Measurements from ENCODE around the gene PIP5K1A. TPM values are rescaled to one million over a fixed set of nuclear protein-coding genes. Genes with fewer than 3 reads are reported as not detected.
A peak's percentile ranks its signal among the peaks of the same experiment; 100 is the strongest.

The PIP5K1A gene
- polyA plus RNA-seq, 1 experiment = 138 TPM

GRCh38 chr1:151158751-151159251 lies 39.6 kb upstream of the PIP5K1A start:
- no peak for TF ChIP-seq CTCF (IDR thresholded peaks at IDR 0.05; ENCODE audit: insufficient read depth, low read depth, low read length)
- Histone ChIP-seq H3K4me3 (ENCODE audit: low read depth, low read length) (no peak overlapping the region), H3K27me3 (ENCODE audit: control insufficient read depth, insufficient read depth, low read length) (no peaks in the 10 kb centered on the region), H3K36me3 (ENCODE audit: control insufficient read depth, insufficient read depth, low read length) (peaks cover 25% of the 10 kb centered on the region)
- CTCF ChIA-PET = interaction anchor here (0.9 to 10.0 kb wide), 3 partner anchors 58 to 135 kb away, joined by 3 to 124 read pairs (median 3); no protein-coding TSS in a partner anchor
- POLR2A ChIA-PET = no interaction called here
- DNase-seq (ENCODE audit: low read depth) = no peak

- CTCF ChIA-PET = interaction anchor here (10.0 kb wide), 1 partner anchor 59 kb away, joined by 124 read pairs; no protein-coding TSS in a partner anchor
- no peak for DNase-seq (ENCODE audit: low read depth)
- POLR2A ChIA-PET = no interaction called here
These were observed 39.0 kb upstream of the PIP5K1A start for GRCh38 chr1:151159373-151159772.

GRCh38 chr1:151164732-151165280 lies 33.5 kb upstream of the PIP5K1A start:
- POLR2A ChIA-PET = interaction anchor here (0.7 kb wide), 1 partner anchor 118 kb away, joined by 11 read pairs; no protein-coding TSS in a partner anchor
- DNase-seq (ENCODE audit: low read depth) = no peak

More at GRCh38 chr1:151159373-151159772, 39.0 kb upstream of the PIP5K1A start:
- Histone ChIP-seq H3K27me3 (ENCODE audit: control insufficient read depth, insufficient read depth, low read length) (no peaks in the 10 kb centered on the region), H3K36me3 (ENCODE audit: control insufficient read depth, insufficient read depth, low read length) (peaks cover 25% of the 10 kb centered on the region), H3K4me3 (ENCODE audit: low read depth, low read length) (no peak overlapping the region)
- no peak for TF ChIP-seq CTCF (IDR thresholded peaks at IDR 0.05; ENCODE audit: insufficient read depth, low read depth, low read length)

GRCh38 chr1:151165281-151165737 lies 33.0 kb upstream of the PIP5K1A start:
- POLR2A ChIA-PET = interaction anchor here (0.7 kb wide), 1 partner anchor 117 kb away, joined by 11 read pairs; no protein-coding TSS in a partner anchor
- TF ChIP-seq CTCF (IDR thresholded peaks at IDR 0.05; ENCODE audit: insufficient read depth, low read depth, low read length) = no peak
- peak overlapping the region; percentile 80 for H3K4me3 ChIP-seq (ENCODE audit: low read depth, low read length)
- CTCF ChIA-PET = interaction anchor here (1.0 to 2.3 kb wide), 4 partner anchors 10 to 141 kb away, joined by 3 to 7 read pairs (median 5); no protein-coding TSS in a partner anchor
- H3K36me3 ChIP-seq (ENCODE audit: control insufficient read depth, insufficient read depth, low read length) = peaks cover 15% of the 10 kb centered on the region
- no peaks in the 10 kb centered on the region for H3K27me3 ChIP-seq (ENCODE audit: control insufficient read depth, insufficient read depth, low read length)
- no peak for DNase-seq (ENCODE audit: low read depth)

More at GRCh38 chr1:151164732-151165280, 33.5 kb upstream of the PIP5K1A start:
- no peak for TF ChIP-seq CTCF (IDR thresholded peaks at IDR 0.05; ENCODE audit: insufficient read depth, low read depth, low read length)
- CTCF ChIA-PET = interaction anchor here (1.0 to 2.3 kb wide), 4 partner anchors 10 to 140 kb away, joined by 3 to 7 read pairs (median 5); no protein-coding TSS in a partner anchor
- H3K4me3 ChIP-seq (ENCODE audit: low read depth, low read length) = peak overlapping the region; percentile 80
- peaks cover 16% of the 10 kb centered on the region for H3K36me3 ChIP-seq (ENCODE audit: control insufficient read depth, insufficient read depth, low read length)
- H3K27me3 ChIP-seq (ENCODE audit: control insufficient read depth, insufficient read depth, low read length) = no peaks in the 10 kb centered on the region

Measured in BJ (cell line).